Jurkat, Clone E6-1 (cell line): ENCODE measurements around the gene ZMYND12.

Experiments
- DNase-seq: peaks from one replicate; pipeline ENCODE4 v3.0.0-alpha.2; 2011; ENCODE audit warnings: low read depth, low spot score
- H3K4me3 ChIP-seq: 2 replicates; pipeline ENCODE4 v1.5.1; 2011; ENCODE audit warnings: mild to moderate bottlenecking, low read length, control low read depth, moderate library complexity

Gene ZMYND12

DNA sequence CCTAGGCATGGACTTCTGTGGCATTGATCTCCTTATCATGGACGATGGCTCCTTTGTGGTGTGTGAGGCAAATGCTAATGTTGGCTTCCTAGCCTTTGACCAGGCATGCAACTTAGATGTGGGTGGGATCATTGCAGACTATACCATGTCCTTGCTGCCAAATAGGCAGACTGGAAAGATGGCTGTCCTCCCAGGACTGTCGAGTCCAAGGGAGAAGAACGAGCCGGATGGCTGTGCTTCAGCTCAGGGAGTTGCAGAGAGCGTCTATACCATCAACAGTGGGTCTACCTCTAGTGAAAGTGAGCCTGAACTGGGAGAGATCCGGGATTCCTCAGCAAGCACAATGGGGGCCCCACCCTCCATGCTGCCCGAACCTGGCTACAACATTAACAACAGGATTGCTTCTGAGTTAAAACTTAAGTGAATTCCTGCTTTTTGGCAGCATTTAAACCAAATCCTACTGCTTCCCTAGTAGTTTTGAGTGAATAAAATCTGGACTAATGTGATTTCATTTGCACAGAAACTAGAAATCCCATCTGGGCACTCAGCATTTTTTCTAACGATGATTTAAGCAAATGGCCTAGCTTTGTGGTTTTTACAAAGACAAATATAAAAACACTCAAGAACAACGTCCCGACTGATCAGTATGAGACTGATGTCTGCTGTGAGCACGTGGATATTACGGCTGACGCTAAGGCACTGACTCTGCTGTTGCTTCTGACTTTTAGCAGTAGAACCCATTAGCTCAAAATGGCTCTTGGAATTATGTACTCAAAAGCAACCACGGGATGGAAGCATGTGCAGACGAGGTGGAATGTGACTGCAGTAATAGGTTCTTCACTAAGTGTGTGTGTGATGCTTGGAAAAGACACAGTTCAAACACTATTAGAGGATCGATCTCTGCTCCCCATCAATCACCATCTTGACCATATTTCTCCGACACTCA lies 41.0 kb downstream of the ZMYND12 start:
- DNase-seq, result no peak
- H3K4me3 ChIP-seq, result no peak overlapping the region

DNA sequence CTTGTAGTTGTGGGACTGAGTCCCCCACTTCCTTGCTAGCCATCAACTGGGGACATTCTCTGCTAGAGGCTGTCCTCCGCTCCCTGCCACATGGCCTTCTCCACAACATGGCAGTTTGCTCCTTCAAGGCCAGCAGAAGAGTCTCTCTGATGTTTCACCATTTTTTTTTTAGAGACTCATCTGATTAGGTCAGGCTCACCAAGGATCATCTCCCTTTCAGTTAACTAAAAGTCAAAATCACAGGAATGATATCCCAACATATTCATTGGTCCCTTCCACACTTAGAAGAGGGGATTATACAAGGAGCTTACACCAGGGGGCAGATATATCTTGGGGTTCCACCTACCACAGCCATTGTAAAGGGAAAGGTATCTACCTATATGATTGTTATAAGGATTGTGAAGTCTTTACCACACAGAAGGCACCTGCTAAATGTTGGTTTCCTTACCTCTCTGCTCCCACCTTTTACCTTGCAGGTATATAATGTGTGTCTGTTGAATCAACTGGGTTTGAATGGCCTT lies 51.9 kb downstream of the ZMYND12 start:
- DNase-seq, result no peak
- no peak overlapping the region for H3K4me3 ChIP-seq

- no peak overlapping the region for H3K4me3 ChIP-seq
- DNase-seq, result no peak
Observed at GRCh38 chr1:42399315-42400100, 56.3 kb downstream of the ZMYND12 start.

DNA sequence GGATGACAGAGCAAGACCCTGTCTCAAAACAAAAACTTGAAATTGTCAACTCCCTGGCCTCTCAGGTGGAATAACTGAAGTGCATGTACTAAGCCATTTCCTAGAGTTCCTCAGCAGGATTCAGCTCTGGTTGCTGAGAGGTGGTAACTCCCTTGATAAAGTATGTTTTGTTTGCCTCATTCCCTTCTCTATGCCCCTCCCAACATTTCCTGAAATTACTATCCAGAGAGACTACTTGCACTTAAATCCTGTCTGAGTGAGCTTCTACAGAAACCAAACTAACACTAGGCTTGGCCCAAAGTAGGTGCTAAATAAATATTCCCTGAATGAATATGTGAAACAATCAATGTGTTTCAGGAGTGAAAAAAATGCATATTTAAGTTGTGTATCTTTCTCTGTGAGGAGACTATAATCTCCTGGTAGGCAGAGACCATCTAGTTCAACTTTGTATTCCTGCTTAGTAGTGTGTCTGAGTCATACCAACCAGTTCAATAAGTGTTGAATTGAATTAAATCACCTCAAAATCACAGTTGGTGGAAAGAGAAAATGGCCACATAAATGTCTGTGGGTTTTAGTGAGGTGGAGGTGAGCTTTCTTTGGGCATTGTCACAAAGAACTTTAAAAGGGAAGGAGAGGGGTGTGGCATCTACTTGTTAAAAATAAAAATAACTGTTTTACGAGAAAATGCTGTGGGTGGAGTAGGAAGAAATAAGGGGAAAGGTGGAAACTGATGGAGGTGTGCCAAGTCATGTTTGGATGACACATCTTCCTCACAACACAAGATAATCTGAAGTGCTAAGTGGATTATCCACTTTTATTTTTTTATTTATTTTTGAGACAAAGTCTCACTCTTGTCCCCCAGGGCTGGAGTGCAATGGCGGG lies 62.6 kb downstream of the ZMYND12 start:
- H3K4me3 ChIP-seq, result no peak overlapping the region
- no peak for DNase-seq

DNA sequence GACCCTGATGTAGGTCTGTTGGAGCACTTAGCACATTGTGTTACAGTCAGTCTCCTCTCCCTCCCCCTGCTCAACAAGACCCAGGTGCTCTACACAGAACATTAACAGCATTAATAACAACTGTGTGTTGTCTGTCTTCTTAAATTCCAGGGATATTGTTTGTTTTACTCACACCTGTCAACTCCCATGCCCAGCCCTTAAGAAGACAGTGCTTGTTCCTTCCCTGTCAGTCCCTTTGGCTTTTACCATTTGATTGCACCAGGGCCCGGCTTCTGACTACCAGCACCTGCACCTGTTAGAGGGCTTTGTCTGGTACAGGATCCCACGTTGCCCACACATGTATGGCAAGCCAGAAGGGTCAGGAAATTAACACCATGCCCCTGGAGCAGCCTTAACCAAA lies 63.6 kb downstream of the ZMYND12 start:
- DNase-seq, result no peak
- no peak overlapping the region for H3K4me3 ChIP-seq

DNA sequence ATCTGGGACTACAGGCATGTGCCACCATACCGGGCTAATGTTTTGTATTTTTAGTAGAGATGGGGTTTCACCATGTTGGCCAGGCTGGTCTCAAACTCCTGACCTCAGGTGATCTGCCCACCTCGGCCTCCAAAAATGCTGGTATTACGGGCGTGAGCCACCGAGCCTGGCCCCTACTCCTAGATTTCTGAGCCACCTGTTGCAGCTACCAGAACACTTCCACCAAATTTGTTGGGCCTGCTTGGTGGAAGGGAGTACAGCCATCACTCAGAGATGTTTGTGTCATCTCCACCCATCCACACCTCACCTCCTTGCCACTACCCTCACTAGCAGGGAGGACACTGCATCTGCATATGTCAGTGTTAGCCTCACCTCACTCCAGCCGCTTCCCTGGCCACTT lies 69.8 kb downstream of the ZMYND12 start:
- H3K4me3 ChIP-seq, result no peak overlapping the region
- DNase-seq, result no peak

GRCh38 chr1:42385283-42385682 lies 70.5 kb downstream of the ZMYND12 start:
- no peak for DNase-seq
- H3K4me3 ChIP-seq, result no peak overlapping the region

- peak overlapping the region; percentile 59 for H3K4me3 ChIP-seq
Observed at GRCh38 chr1:42381280-42381673, 74.5 kb downstream of the ZMYND12 start.

DNA sequence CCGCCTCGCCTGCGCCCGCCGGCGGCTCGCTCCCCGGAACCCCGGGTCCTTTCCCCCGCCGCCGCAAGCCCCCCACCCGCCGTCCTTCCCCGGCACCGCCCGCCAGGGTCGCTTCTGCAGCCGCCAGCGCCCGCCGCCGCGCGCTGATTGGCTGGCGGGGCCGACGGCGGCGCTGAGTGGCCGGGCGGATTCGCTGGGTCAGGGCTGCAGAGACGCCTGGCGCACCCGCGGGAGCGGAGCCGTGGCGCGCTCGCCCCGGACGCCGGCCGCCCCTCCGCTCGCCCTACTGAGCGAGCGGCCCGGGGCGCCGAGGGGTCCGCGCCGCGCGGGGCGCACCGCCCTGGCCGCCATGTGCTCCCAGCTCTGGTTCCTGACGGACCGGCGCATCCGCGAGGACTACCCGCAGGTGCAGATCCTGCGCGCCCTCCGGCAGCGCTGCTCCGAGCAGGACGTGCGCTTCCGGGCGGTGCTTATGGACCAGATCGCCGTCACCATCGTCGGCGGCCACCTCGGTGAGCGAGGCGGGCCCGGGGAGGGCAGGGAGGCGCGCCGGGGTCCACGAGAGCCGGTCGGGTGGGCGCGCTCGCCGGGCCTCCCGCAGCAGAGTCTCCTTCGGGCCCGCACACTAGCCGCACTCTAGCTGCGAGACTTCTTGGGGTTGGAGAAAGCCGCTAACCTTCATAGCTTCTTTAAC lies 75.1 kb downstream of the ZMYND12 start, which contains the start of gene RIMKLA:
TSS of gene RIMKLA (plus strand) at position 207 of the 694 bp plus-strand sequence. CDS start at position 350, 143 bp downstream.
- H3K4me3 ChIP-seq, result peak within 1 kb of the TSS; percentile 59
- peak; percentile 35 for DNase-seq

More at GRCh38 chr1:42381280-42381673, 74.5 kb downstream of the ZMYND12 start:
- no peak for DNase-seq
